GM12801 (cell line): ENCODE measurements around the gene CYFIP1.

Source experiments
- TF ChIP-seq, protein P1 (sequence below): IDR thresholded peaks from one replicate; pipeline ENCODE4 v1.5.1; 2011; ENCODE audit warnings: control low read depth; ENCODE audit not compliant: insufficient read length; ENCODE audit errors: extremely low read depth

CYFIP1 gene

DNA sequence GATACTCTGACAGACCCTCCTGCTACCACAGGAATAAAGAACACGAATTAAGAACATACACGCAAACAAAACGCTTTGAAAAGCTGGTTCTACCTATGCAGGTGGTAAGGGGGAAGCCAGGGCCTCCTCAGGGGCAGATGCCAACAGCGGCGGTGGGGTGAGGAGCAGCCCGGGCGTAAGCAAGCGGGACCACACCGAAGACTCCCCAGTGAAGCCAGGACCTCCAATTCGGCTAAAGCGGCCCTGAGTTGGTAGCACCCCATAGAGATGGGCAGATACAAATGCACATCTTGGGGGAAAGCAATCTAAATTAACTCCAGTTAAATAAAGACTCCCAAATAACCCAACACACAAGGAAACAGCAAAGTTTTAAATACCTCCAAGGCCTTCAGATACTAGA, 109.3 kb downstream of the CYFIP1 start:
- TF ChIP-seq, protein P1, sequence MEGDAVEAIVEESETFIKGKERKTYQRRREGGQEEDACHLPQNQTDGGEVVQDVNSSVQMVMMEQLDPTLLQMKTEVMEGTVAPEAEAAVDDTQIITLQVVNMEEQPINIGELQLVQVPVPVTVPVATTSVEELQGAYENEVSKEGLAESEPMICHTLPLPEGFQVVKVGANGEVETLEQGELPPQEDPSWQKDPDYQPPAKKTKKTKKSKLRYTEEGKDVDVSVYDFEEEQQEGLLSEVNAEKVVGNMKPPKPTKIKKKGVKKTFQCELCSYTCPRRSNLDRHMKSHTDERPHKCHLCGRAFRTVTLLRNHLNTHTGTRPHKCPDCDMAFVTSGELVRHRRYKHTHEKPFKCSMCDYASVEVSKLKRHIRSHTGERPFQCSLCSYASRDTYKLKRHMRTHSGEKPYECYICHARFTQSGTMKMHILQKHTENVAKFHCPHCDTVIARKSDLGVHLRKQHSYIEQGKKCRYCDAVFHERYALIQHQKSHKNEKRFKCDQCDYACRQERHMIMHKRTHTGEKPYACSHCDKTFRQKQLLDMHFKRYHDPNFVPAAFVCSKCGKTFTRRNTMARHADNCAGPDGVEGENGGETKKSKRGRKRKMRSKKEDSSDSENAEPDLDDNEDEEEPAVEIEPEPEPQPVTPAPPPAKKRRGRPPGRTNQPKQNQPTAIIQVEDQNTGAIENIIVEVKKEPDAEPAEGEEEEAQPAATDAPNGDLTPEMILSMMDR, result no peak

DNA sequence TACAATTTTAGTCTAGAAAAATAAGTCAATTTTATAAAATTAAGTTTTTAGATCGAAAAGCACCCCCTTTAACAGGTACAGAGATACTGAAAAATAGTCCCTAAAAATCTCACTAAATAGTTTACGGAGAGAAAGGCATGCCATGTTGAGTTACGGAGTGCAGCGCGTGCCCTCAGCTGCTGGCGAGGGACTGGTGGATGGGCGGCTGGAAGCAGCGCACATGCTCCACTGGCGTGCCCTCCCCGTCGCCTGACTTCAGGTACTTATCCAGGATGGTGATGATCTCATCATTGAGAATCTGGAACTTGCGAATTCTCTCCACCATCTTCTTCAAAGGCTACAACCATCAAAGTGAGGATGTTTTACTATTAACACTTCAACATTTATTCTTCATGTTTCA, 110.3 kb downstream of the CYFIP1 start:
- TF ChIP-seq, protein P1, result no peak

DNA sequence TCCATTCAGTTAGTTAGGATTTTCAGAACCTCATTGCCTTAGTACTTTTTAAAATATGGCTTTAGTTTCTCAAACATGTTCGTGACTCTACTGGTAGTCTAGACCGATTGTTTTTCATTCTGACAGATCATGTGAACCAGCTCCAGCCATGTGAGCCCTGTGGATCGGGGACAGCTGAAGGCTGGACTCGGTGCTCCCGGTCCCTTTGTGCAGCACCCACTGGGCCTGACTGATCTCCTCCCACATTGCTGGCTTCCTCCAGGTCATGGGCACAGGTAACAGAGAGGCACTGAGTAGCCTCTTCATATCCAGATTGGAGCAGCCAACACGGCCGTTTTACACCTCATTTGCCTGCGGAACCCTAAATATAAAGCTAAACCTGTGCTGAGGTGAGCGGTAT, 111.2 kb downstream of the CYFIP1 start:
- TF ChIP-seq, protein P1, result no peak

DNA sequence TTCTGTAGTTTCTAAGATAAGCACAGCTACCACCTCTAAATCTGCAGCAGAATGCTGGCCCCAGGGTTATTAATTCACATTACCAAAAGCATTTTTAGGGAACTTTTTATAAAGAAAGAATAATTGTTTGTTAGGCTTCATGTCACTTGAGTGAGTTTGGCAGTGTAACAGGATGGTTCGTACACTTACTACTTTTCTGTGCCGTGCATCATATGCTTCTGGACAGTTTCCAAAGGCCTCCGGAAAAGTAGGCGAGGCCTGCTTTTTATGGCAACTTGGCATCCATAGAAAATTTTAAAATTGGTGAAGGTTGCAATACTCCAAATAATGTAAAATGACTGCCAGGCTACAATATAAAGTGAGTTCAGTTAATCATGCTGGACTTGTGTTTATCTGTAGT, 111.7 kb downstream of the CYFIP1 start:
- TF ChIP-seq, protein P1, result no peak

DNA sequence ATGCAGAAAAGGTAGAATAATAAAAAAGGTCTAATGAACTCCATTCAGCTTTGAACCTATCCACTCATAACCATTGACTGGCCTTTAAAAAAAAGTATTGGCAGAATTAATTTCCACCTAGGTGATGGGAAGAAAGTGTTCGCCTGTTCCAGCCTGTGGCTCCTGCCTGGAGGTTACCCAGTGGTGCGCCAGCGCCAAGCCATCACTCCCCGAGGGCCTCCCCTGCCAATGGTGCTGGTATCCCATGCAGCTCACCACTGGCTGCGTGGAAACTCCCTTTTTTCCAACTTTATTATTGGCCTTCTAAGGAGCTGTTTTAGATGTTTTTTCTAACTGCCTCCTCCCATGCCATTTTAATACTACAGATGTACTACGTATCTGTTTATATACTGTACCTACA, 112.3 kb downstream of the CYFIP1 start:
- TF ChIP-seq, protein P1, result no peak

DNA sequence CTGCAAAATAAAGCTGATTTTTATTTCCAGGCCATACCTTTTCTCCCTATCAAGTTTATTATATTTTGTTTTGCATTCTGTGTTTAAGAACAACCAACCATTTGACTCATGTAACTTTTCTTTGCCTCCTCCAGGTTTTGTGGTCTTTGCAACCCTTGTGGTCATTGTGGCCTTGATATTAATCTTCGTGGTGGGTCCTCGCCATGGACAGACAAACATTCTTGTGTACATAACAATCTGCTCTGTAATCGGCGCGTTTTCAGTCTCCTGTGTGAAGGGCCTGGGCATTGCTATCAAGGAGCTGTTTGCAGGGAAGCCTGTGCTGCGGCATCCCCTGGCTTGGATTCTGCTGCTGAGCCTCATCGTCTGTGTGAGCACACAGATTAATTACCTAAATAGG, 114.1 kb downstream of the CYFIP1 start:
- TF ChIP-seq, protein P1, result no peak

DNA sequence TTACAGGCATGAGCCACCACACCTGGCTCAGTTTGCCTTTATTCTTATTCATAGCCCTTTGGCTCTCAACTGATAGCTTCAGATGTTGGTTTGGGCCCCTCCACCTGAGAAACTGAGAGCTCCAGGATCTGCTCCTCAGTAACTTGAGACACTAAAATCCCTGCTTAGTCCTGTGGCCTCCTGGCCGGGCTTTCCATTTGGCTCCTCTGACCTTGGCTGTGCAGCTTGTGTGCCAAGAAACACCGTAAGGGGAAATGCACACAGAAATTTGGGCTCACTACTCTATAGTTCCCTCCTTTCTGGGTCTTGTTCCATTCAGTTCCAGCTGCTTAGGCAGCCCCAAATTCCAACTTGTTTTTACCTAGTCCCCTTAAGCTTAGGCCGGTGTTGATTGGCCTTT, 116.8 kb downstream of the CYFIP1 start:
- TF ChIP-seq, protein P1, result no peak

DNA sequence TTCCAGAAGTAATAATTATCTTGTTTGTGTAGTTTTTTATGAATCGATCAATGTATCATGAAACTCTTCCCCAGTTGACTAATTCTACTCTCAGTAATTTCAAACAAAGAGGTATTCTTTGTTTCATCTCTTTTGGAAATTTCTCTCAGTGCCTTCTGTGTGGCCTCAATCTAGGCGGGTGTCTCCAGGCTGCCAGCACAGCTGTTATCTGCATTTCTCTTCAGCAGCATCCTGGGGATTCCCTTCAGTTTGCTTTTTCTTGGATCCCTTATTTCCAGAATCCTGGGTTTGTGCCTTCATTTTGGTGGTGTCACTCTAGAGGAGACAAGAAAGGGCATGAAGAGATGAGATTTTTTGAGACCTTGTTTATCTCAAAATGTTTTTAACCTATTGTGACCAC, 119.0 kb downstream of the CYFIP1 start:
- TF ChIP-seq, protein P1, result no peak
